SK-N-SH (cell line): ENCODE measurements around the gene ZNF766. TPM values are rescaled to one million over a fixed set of nuclear protein-coding genes. Genes with fewer than 3 reads are reported as not detected.
"Not testable (repeated sequence)": the region's sequence is repeated elsewhere in the genome, so short reads cannot be mapped to it uniquely, and the experiment has no call there.

Experiments used
- CTCF ChIA-PET: fragments of 300-600, 350-600 bp; formaldehyde crosslinking; extraction: SDS; loops from one replicate; lab custom pipeline; 2021; lab: Yijun Ruan, JAX
- POLR2A ChIA-PET: fragments of 350-600 bp; sonication (Branson Sonifier 250); formaldehyde crosslinking; extraction: SDS; loops from one replicate; lab custom pipeline; 2020; ENCODE audit warnings: antibody characterized with exemption, inconsistent platforms; lab: Yijun Ruan, JAX
- DNase-seq: peaks from one replicate; pipeline ENCODE4 v3.0.0; 2012
- H2AFZ ChIP-seq: fragments of 200-600 bp; sonication (generic); 2 replicates; pipeline ENCODE4 v1.8.1; 2016; ENCODE audit warnings: antibody characterized with exemption, mild to moderate bottlenecking, low read depth
- H3F3A ChIP-seq: fragments of 200-600 bp; sonication (generic); replicated peaks from 2 replicates; pipeline ENCODE3; 2016; ENCODE audit warnings: antibody characterized with exemption, mild to moderate bottlenecking; ENCODE audit not compliant: insufficient read depth
- H3K27ac ChIP-seq, 2 experiments: fragments of 200-500 bp in 1 of 2; fragments of 200-600 bp in 1 of 2; sonication (Bioruptor generic) in 1 of 2; sonication (generic), shearing (Covaris generic) in 1 of 2; 2 replicates each; pipeline versions ENCODE4 v1.5.1 to v1.6.1; 2014 to 2016; ENCODE audit warnings: low read depth in 2 of 2, inconsistent platforms in 1 of 2, low read length in 1 of 2, mild to moderate bottlenecking in 1 of 2, mixed read lengths in 1 of 2
- H3K27me3 ChIP-seq: fragments of 200-600 bp; sonication (generic), shearing (Covaris generic); 2 replicates; pipeline ENCODE4 v1.6.1; 2016; ENCODE audit warnings: mixed run types; ENCODE audit not compliant: insufficient read depth
- H3K36me3 ChIP-seq, 2 experiments: fragments of 200-500 bp in 1 of 2; fragments of 200-600 bp in 1 of 2; sonication (Bioruptor generic) in 1 of 2; sonication (generic) in 1 of 2; replicated peaks in 1 of 2; 2 replicates each; pipeline versions ENCODE3 to v1.5.1; 2014 to 2016; ENCODE audit warnings: low read length in 1 of 2, mild to moderate bottlenecking in 1 of 2; ENCODE audit not compliant: insufficient read depth in 2 of 2, control insufficient read depth in 1 of 2
- H3K4me1 ChIP-seq, 2 experiments: fragments of 200-500 bp in 1 of 2; fragments of 200-600 bp in 1 of 2; sonication (Bioruptor generic) in 1 of 2; sonication (generic), shearing (Covaris generic) in 1 of 2; 2 replicates each; pipeline versions ENCODE4 v1.5.1 to v1.6.1; 2014 to 2016; ENCODE audit warnings: low read depth in 1 of 2, low read length in 1 of 2, mixed run types in 1 of 2; ENCODE audit not compliant: insufficient read depth in 2 of 2, control insufficient read depth in 1 of 2
- H3K4me2 ChIP-seq: fragments of 200-600 bp; sonication (generic), shearing (Covaris generic); 2 replicates; pipeline ENCODE4 v1.6.1; 2017; ENCODE audit warnings: mixed run types
- H3K4me3 ChIP-seq, 2 experiments: fragments of 200-500 bp in 1 of 2; fragments of 200-600 bp in 1 of 2; sonication (Bioruptor generic) in 1 of 2; sonication (generic), shearing (Covaris generic) in 1 of 2; 2 replicates each; pipeline versions ENCODE4 v1.5.1 to v1.8.1; 2014 to 2016; ENCODE audit warnings: low read depth in 2 of 2, inconsistent platforms in 1 of 2, low read length in 1 of 2, mild to moderate bottlenecking in 1 of 2, mixed read lengths in 1 of 2, moderate library complexity in 1 of 2
- H3K79me2 ChIP-seq: fragments of 200-600 bp; sonication (generic); 2 replicates; pipeline ENCODE4 v1.8.1; 2017; ENCODE audit warnings: mild to moderate bottlenecking; ENCODE audit not compliant: insufficient read depth
- H3K9ac ChIP-seq: fragments of 200-600 bp; sonication (generic); 2 replicates; pipeline ENCODE4 v1.6.1; 2017; ENCODE audit warnings: mixed run types
- H3K9me2 ChIP-seq: fragments of 200-600 bp; sonication (generic); 2 replicates; pipeline ENCODE4 v1.6.1; 2017; ENCODE audit warnings: mixed run types
- H3K9me3 ChIP-seq: fragments of 200-600 bp; sonication (generic); 2 replicates; pipeline ENCODE4 v1.6.1; 2017; ENCODE audit warnings: mixed run types, mild to moderate bottlenecking, moderate library complexity
- H4K20me1 ChIP-seq: fragments of 200-600 bp; sonication (generic); 2 replicates; pipeline ENCODE4 v1.6.1; 2017; ENCODE audit warnings: mild to moderate bottlenecking, mixed run types; ENCODE audit not compliant: insufficient read depth
- EP300 ChIP-seq, 2 experiments: IDR thresholded peaks; 2 replicates each; pipeline versions ENCODE4 v1.4.0 to v1.6.1; 2012; ENCODE audit warnings: borderline replicate concordance in 1 of 2, low read depth in 1 of 2, low read length in 1 of 2
- EZH2phosphoT487 ChIP-seq: fragments of 200-600 bp; sonication (generic); IDR thresholded peaks from 2 replicates; pipeline ENCODE4 v1.6.1; 2017; ENCODE audit warnings: low read depth, mixed run types, mild to moderate bottlenecking, antibody characterized with exemption, moderate library complexity, borderline replicate concordance
- FOXM1 ChIP-seq: IDR thresholded peaks from 2 replicates; pipeline ENCODE4 v1.4.0; 2012; ENCODE audit warnings: low read depth, mild to moderate bottlenecking
- GABPA ChIP-seq: IDR thresholded peaks from 2 replicates; pipeline ENCODE4 v1.4.0; 2012; ENCODE audit warnings: low read depth, mild to moderate bottlenecking
- JUND ChIP-seq: IDR thresholded peaks from 2 replicates; pipeline ENCODE4 v1.4.0; 2012
- MEF2A ChIP-seq: IDR thresholded peaks from 2 replicates; pipeline ENCODE4 v1.4.0; 2012; ENCODE audit warnings: low read depth, borderline replicate concordance
- POLR2AphosphoS5 ChIP-seq: IDR thresholded peaks from 2 replicates; pipeline ENCODE4 v1.6.1; 2012; ENCODE audit warnings: low read depth, low read length
- REST ChIP-seq: IDR thresholded peaks from 2 replicates; pipeline ENCODE4 v1.6.1; 2012; ENCODE audit warnings: mild to moderate bottlenecking, low read depth, low read length, moderate library complexity
- SIN3A ChIP-seq: IDR thresholded peaks from 2 replicates; pipeline ENCODE4 v1.6.1; 2012; ENCODE audit warnings: low read depth, mild to moderate bottlenecking, low read length, moderate library complexity, borderline replicate concordance
- SMC3 ChIP-seq: IDR thresholded peaks from 2 replicates; pipeline ENCODE4 v1.6.1; 2012; ENCODE audit warnings: low read depth, low read length, improper control_type of control experiment
- TCF12 ChIP-seq: IDR thresholded peaks from 2 replicates; pipeline ENCODE4 v1.4.0; 2012
- TEAD4 ChIP-seq: IDR thresholded peaks from 2 replicates; pipeline ENCODE4 v1.4.0; 2012; ENCODE audit warnings: mild to moderate bottlenecking, borderline replicate concordance; ENCODE audit not compliant: insufficient read depth
- WGBS: methylation state at CpG from one replicate; pipeline ENCODE4 v1.1.6; 2017; ENCODE audit warnings: low lambda C conversion rate; 5-methylcytosine and 5-hydroxymethylcytosine counted together
- polyA plus RNA-seq, 3 experiments: library from polyadenylated mRNA; depleted of rRNA; stranded (reverse); fragments of >200 nt; gene quantifications; 2 replicates each; pipeline ENCODE4 v1.2.3, GENCODE V29; 2012

ZNF766 gene
- polyA plus RNA-seq, 1 of the 3 experiments (the other 2 are of a cell fraction) = 3.9 TPM

- DNase-seq = no peak
- H3K27ac ChIP-seq = no peak overlapping the region
- no peaks in the 10 kb centered on the region for H3K79me2 ChIP-seq
- ChIA-PET POLR2A (no interaction called here), CTCF (no interaction called here)
- no peak overlapping the region for H3K4me3 ChIP-seq
- peaks cover 12 to 58% of the 10 kb centered on the region in 2 experiments for H3K36me3 ChIP-seq
- H4K20me1 ChIP-seq = no peaks in the 10 kb centered on the region
- no peak overlapping the region for H3K9ac ChIP-seq
- WGBS = 90% methylated on average over 3 of the region's 3 CpGs
- no peaks in the 10 kb centered on the region for H3K9me2 ChIP-seq
- TF ChIP-seq EP300 (IDR thresholded peaks at IDR 0.05; ENCODE audit: borderline replicate concordance in 1 of 2, low read depth in 1 of 2, low read length in 1 of 2) = no peak
- H3K4me1 ChIP-seq = peaks cover 0 to 3% of the 10 kb centered on the region in 2 experiments; a peak in 1 of 4 replicates
- no peak overlapping the region for H3K4me2 ChIP-seq
- H3F3A ChIP-seq = peaks cover 3% of the 10 kb centered on the region
- no peaks in the 10 kb centered on the region for H3K9me3 ChIP-seq
- no peak overlapping the region for H2AFZ ChIP-seq
- H3K27me3 ChIP-seq = no peaks in the 10 kb centered on the region
Observed at GRCh38 chr19:52291781-52292180, 22.4 kb downstream of the ZNF766 start.

GRCh38 chr19:52292946-52293345 lies 23.6 kb downstream of the ZNF766 start:
- H3K27ac ChIP-seq, H3K4me2 ChIP-seq, H2AFZ ChIP-seq, CTCF ChIA-PET, H4K20me1 ChIP-seq, H3K4me1 ChIP-seq, DNase-seq, H3K27me3 ChIP-seq, POLR2A ChIA-PET, H3K9me3 ChIP-seq, H3K9me2 ChIP-seq, H3K79me2 ChIP-seq, H3K4me3 ChIP-seq, H3F3A ChIP-seq, H3K9ac ChIP-seq: not testable (repeated sequence)
- 96% methylated on average over 6 of the region's 6 CpGs for WGBS
- peaks cover 12 to 46% of the 10 kb centered on the region in 2 experiments for H3K36me3 ChIP-seq

GRCh38 chr19:52296400-52296772 lies 27.0 kb downstream of the ZNF766 start:
- Histone ChIP-seq H3K4me3 (peak overlapping the region; percentile 61 to 77), H3K79me2 (peaks cover 26% of the 10 kb centered on the region; the same call in 1 of the 2 replicates), H3K36me3 (peaks cover 17 to 41% of the 10 kb centered on the region in 2 experiments), H3K4me2 (peak overlapping the region; percentile 79), H3K9ac (peak overlapping the region; percentile 51; the same call in 1 of the 2 replicates), H3K9me3 (no peaks in the 10 kb centered on the region), H3K27me3 (no peaks in the 10 kb centered on the region), H3K4me1 (peaks cover 0 to 5% of the 10 kb centered on the region in 2 experiments; a peak in 1 of 4 replicates), H3K9me2 (no peaks in the 10 kb centered on the region), H3K27ac (0 out of 4 replicates have a peak overlapping the region, but pooled peaks of 1 of the 2 experiments have one; percentile 40), H3F3A (peaks cover 2% of the 10 kb centered on the region), H4K20me1 (no peaks in the 10 kb centered on the region), H2AFZ (peak overlapping the region; percentile 96; the same call in 1 of the 2 replicates)
- ChIA-PET POLR2A (no interaction called here), CTCF (interaction anchor here (1.2 kb wide), 1 partner anchor 59 kb away, joined by 3 read pairs; no protein-coding TSS in a partner anchor)
- 43% methylated on average over 8 of the region's 8 CpGs for WGBS
- DNase-seq = no peak
- TF ChIP-seq EZH2phosphoT487 (no peak), MEF2A (no peak), SIN3A (no peak), TEAD4 (no peak), TCF12 (no peak), FOXM1 (no peak), GABPA (no peak), REST (no peak), SMC3 (no peak), JUND (no peak), POLR2AphosphoS5 (no peak)
